ENCODE data around the gene FRMD1. TPM values are rescaled to one million over a fixed set of nuclear protein-coding genes. Genes with fewer than 3 reads are reported as not detected.

Gene FRMD1
- total and polyA plus RNA-seq, 10 of the 15 experiments (the other 5 are each of a cell fraction or from before 2014, with no cell fraction given) = not detected

DNA sequence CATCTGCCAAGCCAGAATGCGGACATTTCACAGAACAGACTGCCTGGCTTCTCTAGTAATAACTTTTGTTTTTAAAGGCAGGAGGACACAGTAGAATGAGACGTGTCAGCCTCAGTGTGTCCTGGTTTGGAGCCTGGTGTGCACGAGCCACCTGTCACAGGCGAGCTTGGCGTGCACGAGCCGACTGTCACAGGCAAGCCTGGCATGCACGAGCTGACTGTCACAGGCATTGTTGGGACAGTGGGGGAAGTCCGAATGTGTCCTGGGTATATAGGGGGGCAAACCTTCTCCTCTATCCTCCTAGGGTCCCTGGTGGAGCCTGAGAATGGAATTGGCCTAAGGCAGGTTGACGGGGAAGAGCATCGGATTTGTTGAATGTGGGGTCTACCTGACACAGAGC is 74.1 kb downstream of the FRMD1 start:
- CTCF ChIA-PET = no interaction called here
- Histone ChIP-seq H2AFZ (ENCODE audit: control insufficient read depth, low read depth, low read length) (no peak overlapping the region), H3K9me3 (replicated peaks; ENCODE audit: control insufficient read depth, insufficient read depth, low read length) (no peaks in the 10 kb centered on the region), H3K79me2 (ENCODE audit: control insufficient read depth, insufficient read depth, low read length) (no peaks in the 10 kb centered on the region), H3K27me3 (replicated peaks in 1 of 2; ENCODE audit: control insufficient read depth in 2 of 2, insufficient read depth in 2 of 2, low read length in 1 of 2) (no peaks in the 10 kb centered on the region; a peak in 1 of 4 replicates), H3K4me2 (ENCODE audit: control insufficient read depth, insufficient read depth) (no peak overlapping the region), H3K9ac (ENCODE audit: control insufficient read depth, insufficient read depth, low read length) (no peak overlapping the region), H3K27ac (ENCODE audit: control insufficient read depth, insufficient read depth) (no peak overlapping the region), H3K4me3 (no peak overlapping the region), H3K4me1 (ENCODE audit: control insufficient read depth, insufficient read depth, low read length) (no peaks in the 10 kb centered on the region), H3K36me3 (ENCODE audit: control insufficient read depth in 2 of 2, insufficient read depth in 2 of 2, low read length in 1 of 2) (no peaks in the 10 kb centered on the region), H4K20me1 (ENCODE audit: control insufficient read depth, insufficient read depth) (no peaks in the 10 kb centered on the region)
- intact Hi-C loops (cut with micrococcal nuclease; ENCODE audit: unreplicated experiment) = no loop called here
- DNase-seq (ENCODE audit: low read depth, low spot score) (no peak), ATAC-seq (no peak), FAIRE-seq (no peak)
- in situ Hi-C loops (cut with MboI) = no loop called here
- no TSS peak for BruUV-seq (replicated peaks)
- SMC1A ChIA-PET (ENCODE audit: uncharacterized antibody, unreplicated experiment) = no interaction called here
- no peak for TF ChIP-seq SUZ12 (IDR thresholded peaks at IDR 0.05; ENCODE audit: unreplicated experiment)
- no peak for TF ChIP-seq RFX5 (IDR thresholded peaks at IDR 0.05; ENCODE audit: low read depth, low read length)
- TF ChIP-seq, protein P1, sequence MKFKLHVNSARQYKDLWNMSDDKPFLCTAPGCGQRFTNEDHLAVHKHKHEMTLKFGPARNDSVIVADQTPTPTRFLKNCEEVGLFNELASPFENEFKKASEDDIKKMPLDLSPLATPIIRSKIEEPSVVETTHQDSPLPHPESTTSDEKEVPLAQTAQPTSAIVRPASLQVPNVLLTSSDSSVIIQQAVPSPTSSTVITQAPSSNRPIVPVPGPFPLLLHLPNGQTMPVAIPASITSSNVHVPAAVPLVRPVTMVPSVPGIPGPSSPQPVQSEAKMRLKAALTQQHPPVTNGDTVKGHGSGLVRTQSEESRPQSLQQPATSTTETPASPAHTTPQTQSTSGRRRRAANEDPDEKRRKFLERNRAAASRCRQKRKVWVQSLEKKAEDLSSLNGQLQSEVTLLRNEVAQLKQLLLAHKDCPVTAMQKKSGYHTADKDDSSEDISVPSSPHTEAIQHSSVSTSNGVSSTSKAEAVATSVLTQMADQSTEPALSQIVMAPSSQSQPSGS (IDR thresholded peaks at IDR 0.05; ENCODE audit: low read length) = no peak
- TF ChIP-seq, protein P2, sequence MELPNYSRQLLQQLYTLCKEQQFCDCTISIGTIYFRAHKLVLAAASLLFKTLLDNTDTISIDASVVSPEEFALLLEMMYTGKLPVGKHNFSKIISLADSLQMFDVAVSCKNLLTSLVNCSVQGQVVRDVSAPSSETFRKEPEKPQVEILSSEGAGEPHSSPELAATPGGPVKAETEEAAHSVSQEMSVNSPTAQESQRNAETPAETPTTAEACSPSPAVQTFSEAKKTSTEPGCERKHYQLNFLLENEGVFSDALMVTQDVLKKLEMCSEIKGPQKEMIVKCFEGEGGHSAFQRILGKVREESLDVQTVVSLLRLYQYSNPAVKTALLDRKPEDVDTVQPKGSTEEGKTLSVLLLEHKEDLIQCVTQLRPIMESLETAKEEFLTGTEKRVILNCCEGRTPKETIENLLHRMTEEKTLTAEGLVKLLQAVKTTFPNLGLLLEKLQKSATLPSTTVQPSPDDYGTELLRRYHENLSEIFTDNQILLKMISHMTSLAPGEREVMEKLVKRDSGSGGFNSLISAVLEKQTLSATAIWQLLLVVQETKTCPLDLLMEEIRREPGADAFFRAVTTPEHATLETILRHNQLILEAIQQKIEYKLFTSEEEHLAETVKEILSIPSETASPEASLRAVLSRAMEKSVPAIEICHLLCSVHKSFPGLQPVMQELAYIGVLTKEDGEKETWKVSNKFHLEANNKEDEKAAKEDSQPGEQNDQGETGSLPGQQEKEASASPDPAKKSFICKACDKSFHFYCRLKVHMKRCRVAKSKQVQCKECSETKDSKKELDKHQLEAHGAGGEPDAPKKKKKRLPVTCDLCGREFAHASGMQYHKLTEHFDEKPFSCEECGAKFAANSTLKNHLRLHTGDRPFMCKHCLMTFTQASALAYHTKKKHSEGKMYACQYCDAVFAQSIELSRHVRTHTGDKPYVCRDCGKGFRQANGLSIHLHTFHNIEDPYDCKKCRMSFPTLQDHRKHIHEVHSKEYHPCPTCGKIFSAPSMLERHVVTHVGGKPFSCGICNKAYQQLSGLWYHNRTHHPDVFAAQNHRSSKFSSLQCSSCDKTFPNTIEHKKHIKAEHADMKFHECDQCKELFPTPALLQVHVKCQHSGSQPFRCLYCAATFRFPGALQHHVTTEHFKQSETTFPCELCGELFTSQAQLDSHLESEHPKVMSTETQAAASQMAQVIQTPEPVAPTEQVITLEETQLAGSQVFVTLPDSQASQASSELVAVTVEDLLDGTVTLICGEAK (IDR thresholded peaks at IDR 0.05; ENCODE audit: borderline replicate concordance) = no peak
- TF ChIP-seq ASH2L (IDR thresholded peaks at IDR 0.05; ENCODE audit: borderline replicate concordance, low read depth) = no peak
- TF ChIP-seq, protein P3, sequence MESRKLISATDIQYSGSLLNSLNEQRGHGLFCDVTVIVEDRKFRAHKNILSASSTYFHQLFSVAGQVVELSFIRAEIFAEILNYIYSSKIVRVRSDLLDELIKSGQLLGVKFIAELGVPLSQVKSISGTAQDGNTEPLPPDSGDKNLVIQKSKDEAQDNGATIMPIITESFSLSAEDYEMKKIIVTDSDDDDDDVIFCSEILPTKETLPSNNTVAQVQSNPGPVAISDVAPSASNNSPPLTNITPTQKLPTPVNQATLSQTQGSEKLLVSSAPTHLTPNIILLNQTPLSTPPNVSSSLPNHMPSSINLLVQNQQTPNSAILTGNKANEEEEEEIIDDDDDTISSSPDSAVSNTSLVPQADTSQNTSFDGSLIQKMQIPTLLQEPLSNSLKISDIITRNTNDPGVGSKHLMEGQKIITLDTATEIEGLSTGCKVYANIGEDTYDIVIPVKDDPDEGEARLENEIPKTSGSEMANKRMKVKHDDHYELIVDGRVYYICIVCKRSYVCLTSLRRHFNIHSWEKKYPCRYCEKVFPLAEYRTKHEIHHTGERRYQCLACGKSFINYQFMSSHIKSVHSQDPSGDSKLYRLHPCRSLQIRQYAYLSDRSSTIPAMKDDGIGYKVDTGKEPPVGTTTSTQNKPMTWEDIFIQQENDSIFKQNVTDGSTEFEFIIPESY (IDR thresholded peaks at IDR 0.05) = no peak
- no peak for TF ChIP-seq JUND (IDR thresholded peaks at IDR 0.05; ENCODE audit: low read depth, low read length)
- TF ChIP-seq HDAC6 (IDR thresholded peaks at IDR 0.05; ENCODE audit: unreplicated experiment) = no peak
- TF ChIP-seq, protein P4, sequence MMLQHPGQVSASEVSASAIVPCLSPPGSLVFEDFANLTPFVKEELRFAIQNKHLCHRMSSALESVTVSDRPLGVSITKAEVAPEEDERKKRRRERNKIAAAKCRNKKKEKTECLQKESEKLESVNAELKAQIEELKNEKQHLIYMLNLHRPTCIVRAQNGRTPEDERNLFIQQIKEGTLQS (IDR thresholded peaks at IDR 0.05; ENCODE audit: borderline replicate concordance, extremely low read depth, low read depth, low read length) = no peak
- TF ChIP-seq SP1 (IDR thresholded peaks at IDR 0.05; ENCODE audit: low read depth, low read length) = no peak
- no peak for TF ChIP-seq ZSCAN29 (IDR thresholded peaks at IDR 0.05)
- TF ChIP-seq CBX5 (IDR thresholded peaks at IDR 0.05; ENCODE audit: low read depth) = no peak
- TF ChIP-seq LARP7 (IDR thresholded peaks at IDR 0.05) = no peak
- 37% methylated on average over 11 of the region's 11 CpGs for WGBS (ENCODE audit: insufficient coverage, insufficient replicate concordance, low lambda C conversion rate, missing lambda C conversion rate)
- RAD21 ChIA-PET (ENCODE audit: unreplicated experiment) = no interaction called here
- POLR2A ChIA-PET = no interaction called here
